GM19452 (cell line): ENCODE measurements around the gene SACM1L.
"Not testable (repeated sequence)": the region's sequence is repeated elsewhere in the genome, so short reads cannot be mapped to it uniquely, and the experiment has no call there.

Source experiments
- ATAC-seq: cut with Tn5 transposase; IDR thresholded peaks from one replicate; pipeline ENCODE4 v1.9.1; 2021; ENCODE audit not compliant: unreplicated experiment

Gene SACM1L

DNA sequence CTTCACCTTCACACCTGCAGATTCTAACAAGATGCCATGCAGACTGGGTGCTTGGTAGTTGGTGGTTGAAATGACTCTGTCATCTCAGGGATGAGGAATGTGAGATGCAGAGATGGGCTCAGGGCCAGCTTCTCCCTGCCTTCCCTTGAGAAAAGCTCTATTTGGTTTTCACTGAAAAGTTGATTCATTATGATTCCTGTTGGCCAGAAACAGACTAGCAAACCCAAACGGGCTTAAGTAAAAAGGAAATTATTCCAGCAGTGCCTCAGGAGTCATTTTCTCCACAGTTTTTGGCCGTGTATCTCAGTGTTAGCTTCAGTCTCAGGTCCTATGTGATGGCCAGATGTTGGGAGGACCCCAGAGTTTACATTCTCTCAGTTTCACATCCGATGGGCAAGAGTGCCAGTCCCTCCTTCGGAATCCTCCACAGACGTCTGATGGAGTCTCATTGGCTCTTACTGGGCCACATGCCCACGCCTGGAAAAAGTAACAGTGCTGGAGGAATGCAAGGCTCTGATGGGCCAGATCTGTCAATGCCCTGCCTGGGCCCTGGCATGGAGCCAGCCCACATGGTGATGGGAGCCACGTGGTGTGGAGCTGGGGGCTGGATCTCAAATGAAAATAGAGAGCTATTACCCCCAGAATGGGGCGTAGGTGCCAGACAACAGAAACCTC, 22.3 kb upstream of the SACM1L start:
- ATAC-seq = no peak

DNA sequence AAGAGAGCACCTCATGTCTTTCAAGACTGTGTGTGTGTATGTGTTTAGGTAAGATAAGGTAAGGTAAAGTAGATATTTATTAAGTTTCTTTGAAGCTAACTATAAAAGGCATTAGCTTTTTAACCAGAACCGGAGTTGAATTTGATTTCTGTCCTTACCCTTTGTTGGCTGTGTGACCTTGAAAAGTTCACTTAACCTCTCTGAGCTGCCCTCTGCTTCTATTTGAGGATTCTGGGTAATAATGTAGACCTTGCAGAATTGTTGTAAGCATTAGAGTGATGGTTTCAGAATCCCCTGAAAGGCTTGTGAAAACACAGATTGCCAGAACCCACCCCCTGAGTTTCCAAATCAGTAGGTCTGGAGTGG, 21.6 kb upstream of the SACM1L start:
- ATAC-seq = no peak

DNA sequence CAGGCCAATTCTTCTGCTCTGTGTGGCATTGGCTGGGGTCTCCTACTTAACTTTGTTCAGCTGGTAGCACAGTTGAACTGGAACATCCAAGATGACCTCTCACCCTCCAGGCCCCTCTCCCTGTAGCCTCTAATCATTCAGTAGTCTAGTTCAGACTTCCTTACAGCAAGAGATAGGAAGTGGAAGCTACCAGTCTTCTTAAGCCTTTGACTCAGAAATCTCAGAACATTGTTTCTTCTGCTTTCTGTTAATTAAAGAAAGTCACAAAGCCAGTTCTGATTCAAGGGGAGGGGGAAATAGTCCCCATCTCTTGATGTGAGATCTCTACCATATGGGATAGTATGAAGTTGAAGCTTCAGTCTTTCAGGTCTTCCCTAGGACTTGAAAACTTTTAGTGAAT, 18.8 kb upstream of the SACM1L start:
- ATAC-seq = no peak

DNA sequence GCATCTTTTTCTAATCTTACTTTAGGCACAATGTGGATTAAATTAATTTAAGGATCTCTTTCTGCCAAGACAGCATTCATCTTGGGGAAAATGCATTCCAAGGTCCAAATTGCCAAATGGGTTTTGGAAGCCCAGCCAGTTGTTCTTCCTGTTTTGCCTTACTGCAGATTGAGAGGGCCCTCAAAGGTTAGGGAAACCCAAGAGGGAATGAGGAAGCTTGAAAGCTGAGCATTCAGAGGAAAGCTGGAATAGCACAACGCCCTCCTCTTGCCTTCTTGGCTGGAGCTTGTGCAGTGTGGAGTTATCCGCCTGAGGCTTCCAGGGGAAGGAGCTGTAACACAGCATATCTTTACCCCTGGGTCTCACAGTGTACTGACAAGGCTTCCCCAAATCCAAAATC, 18.2 kb upstream of the SACM1L start:
- ATAC-seq = no peak

DNA sequence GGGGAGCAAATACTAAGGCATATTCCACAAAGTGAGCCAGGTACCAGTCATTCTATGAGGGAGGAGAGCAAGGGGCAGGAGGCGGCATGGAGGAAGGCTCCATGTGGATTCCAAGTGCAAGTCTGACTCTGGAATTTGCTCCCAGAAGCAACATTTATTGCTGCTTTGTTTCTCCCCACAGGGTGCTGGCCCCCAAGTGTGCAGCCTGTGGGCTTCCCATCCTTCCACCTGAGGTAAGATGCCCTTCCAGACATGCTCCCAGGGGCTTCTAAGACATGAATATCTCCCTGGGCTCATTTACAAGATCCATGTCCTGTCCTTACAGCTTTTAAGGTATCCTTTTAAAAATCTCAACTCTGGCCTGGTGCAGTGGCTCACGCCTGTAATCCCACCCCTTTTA, 15.9 kb upstream of the SACM1L start:
- no peak for ATAC-seq

DNA sequence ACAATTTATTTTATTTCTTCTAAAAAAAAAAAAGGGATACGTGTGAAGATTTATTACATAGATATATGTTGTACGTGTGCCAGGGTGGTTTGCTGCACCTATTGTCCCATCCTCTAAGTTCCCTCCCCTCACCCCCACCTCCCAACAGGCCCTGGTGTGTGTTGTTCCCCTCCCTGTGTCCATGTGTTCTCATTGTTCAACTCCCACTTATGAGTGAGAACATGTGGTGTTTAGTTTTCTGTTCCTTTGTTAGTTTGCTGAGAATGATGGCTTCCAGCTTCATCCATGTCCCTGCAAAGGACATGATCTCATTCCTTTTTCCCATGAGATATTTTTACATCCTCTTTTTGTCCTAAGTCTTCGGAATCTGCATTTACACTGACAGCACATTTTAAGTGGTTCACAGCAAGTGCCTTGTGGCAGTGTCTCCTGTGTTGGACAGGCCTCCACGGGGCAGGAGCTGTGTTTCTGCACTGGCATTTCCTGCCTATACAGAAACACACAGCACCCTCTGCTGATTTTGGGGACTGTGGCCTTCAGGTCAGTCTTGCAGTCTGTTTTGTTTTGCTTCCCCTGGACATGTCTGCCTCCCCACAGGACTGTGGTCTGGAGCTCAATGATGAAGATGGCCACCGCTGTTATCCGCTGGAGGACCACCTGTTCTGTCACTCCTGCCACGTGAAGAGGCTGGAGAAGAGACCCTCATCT, 12.7 kb upstream of the SACM1L start:
- no peak for ATAC-seq

DNA sequence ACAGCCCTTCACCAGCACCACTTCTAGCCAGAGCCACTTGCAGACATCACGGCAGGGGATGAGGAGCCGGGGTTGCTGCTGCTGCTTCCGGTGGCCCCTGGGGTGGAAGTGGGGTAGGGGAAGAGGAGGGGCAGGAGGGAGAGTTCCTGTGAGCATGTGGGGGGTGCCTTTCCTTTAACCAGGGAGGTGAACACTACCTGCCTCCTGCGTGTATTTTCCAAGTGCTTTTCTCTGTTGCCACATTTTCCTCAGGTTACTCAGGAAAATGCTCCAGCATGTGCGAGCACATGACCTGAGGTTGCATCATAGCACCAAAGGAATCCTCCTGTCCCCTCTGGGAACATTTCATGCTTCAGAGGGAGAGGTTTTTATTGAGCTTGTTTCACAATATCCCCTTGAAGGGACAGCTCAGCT, 12.2 kb upstream of the SACM1L start:
- no peak for ATAC-seq

DNA sequence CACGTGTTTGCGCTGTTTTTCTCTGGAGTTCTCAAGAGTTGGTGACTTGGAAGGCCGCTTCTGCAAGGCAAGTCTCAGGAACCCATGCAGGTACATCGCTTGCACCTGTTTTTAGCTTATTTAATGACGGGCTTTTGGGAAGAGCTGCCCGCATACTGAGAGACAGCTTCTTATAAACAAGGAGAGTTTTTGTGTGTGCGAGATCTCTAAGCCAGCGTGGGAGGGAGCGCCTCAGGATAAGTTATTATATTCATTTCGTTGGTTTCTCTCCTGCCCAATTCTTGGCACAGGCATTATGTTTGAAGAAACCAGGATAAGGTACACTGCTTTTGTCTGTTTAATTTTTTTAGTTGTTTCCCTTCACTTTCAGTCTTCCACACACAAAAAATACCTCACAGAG, 11.4 kb upstream of the SACM1L start:
- no peak for ATAC-seq

DNA sequence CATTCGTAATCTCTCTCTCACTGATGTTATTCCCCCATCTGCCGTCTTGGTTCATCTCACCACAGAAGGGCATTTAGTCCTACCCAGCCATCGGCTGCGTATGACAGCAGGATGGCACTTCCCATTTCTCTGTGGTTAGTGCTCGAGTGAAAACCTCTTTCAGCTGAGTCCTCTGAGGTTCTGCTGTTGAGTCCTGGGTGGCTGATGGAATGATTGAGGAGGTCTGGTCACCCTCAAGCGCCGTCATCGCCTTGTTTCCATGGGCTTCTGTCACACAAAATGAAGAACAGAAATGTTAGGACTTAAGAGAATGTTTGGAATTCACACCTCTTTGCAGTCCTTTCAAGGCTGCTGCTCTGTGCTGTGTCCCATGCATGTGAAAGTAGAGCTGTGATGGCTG, 9.4 kb upstream of the SACM1L start:
- ATAC-seq = no peak

DNA sequence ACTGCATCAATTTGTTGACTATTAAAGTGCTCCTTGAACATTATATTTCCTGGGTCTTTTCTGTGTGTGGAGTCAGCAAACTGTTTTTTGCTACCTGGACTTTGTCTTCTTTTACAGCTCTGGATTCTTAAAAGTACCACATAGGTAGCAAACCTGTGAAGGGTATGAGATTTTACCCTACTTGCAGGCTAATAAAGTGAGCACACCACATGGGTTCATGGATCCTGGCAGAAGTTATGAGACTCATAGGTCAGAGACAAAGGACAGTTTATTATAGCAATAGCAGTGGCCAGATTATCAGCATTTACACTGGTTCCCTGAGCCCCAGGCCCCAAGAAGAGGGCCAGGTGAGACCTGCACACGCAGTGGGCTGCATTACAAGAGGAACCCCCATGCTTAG, 8.0 kb upstream of the SACM1L start:
- ATAC-seq = no peak

DNA sequence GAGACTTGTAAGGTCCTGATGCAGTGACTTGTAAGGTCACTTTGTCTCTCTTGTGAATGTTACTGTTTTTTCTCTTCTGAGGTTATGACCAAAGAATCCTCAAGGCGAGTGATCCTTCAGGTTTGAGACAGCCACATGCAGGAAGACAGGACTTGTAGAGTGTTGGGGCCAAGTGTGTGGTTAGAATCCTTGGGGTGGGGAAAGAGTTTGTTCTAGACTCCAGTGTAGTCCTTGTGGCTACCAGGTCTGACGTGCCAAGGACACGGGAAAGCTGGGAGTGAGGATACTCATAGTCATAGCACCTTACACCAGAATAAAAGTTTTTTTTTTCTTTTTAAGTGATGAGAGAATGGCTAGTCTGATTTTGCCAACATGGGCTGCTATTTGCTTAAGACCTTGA, 7.3 kb upstream of the SACM1L start:
- ATAC-seq = no peak

DNA sequence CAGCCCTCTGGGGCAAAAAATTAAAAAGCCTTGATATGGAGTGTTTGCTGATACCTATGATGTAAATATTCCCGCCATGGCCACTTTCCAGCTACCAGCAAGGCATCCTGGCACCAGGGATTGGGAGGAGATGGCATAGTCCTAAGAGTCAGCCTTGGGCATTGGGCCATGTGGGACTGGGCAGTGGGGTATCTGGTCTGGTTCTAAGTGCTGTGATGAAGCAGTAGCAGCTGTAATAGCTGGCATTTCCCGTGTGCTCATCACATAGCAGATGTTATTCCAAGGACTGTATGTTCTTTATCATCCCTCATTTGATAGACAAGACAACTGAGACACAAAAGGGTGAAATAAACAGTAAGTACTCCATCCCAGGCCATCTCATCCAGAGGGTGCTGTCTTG, 6.9 kb upstream of the SACM1L start:
- ATAC-seq = no peak

DNA sequence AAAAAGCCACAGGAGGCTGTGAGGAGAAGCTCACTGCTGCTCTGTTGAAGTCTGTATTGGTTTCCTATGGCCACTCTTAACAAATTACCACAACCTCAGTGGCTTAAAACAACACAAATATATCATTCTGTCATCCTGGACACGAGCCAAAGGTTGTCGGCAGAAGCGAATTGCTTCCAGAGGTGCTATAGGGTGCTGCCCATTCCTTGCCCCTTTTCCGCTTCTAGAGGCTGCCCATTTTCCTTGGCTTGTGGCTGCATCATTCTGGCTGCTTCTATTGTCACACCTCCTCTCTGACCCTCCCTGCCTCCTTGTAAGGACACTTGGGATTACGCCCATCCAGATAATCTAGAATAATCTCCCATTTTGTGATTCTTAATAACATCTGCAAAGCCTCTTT, 6.4 kb upstream of the SACM1L start:
- no peak for ATAC-seq

DNA sequence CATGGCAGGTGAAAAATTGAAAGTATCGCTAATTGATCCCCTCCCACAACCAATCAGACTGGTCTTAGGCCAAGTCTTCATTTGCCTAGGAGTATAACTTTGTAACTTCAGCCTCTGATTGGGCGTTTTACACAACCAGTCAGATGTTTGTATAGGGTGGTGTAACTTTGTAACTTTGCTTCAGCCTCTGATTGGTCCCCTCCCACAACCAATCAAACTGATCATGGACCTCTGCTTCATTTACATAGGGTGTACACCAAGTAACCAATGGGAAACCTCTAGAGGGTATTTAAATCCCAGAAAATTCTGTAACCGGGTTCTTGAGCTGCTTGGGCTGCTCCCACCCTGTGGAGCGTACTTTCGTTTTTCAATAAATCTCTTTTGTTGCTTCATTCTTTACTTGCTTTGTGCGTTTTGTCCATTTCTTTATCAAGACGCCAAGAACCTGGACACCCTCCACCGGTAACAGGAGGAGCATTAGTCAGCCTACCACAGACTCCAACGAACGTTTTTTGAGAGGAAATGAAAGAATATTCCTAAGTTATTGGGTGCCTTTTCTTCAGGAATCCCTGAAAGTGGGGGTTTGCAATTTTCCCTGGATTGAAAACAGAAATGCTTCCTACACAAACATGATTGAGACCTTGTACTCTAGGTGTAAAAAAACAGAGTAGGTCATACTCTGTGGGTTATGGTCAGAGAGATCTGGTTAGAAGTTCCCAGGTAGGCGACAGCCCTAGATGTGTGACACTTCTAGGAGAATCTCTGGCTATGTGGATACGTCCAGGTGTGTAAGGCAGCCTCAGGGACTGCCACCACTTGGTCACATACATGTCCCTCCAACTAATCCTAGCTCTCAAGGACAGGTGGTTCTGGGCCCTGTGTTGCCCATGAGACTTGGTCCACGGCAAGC, 5.5 kb upstream of the SACM1L start:
- ATAC-seq = no peak

DNA sequence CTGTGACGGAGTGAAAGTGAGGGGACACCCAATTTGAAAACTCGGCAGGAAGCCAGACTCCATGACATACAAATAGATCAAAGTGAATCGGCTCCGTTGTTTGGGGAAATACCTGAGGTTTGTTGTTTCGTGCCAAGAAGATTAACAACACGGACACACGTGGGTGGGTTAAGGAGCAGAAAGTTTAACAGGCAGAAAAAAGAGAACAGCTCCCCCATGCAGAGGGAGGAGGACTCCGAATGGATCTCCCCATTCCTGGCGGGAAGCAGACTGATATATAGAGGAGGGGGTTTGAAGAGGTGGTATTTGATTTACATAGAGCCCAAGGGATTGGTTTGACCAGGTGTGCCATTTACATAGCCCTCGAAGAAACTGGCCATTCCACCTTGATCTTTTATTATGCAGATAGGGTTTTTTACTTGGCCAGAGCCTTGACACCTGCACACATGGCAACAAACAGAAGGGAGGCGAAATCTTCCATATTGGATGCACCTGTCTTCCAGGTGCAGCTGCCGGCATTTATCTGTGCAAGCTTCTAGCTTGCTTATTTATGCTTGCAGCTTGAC, 4.8 kb upstream of the SACM1L start:
- ATAC-seq = no peak

DNA sequence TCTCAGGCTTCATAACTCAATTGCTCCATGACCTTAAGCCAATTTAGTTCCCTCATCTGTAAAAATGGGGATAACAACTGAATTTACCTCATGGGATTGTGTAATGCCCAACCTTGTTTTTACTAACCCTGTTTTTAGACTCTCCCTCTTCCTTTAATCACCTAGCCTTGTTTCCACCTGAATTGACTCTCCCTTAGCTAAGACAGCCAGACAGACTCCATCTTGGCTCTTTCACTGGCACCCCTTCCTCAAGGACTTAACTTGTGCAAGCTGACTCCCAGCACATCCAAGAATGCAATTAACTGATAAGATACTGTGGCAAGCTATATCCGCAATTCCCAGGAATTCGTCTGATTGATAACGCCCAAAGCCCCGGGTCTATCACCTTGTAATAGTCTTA, 3.5 kb upstream of the SACM1L start:
- ATAC-seq = not testable (repeated sequence)

DNA sequence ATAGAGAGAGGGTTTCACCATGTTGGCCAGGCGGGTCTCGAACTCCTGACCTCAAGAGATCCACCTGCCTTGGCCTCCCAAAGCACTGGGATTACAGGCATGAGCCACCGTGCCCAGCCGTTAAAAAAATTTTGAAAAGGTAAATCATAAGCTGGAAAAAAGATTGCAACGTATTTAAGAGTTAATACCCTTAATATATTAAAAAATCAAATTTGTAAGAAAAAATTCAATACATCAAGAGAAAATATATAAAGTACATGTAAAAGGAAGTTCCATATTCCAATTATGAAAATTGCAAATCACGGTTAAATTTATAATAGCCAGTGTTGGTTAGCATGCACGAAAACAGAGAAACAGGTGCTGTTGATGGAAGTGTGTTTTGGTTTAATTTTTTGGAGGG, 2.3 kb upstream of the SACM1L start:
- ATAC-seq = no peak

DNA sequence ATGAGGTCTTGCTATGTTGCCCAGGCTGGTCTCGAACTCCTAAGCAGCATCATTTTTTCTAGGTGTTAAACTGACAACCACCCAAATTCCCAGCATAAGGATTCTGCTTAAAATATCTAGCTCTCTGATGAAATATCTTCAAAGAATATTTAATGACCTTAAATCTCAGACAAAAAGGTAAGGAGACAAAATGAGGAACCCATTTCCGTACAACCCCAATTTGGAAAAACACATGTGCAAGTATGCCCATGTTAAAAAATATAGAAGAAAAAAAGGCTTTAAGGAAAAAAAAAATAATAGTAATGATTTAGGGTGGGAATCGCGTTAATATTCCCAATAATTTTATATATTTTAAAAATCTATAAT, 1.4 kb upstream of the SACM1L start:
- no peak for ATAC-seq

DNA sequence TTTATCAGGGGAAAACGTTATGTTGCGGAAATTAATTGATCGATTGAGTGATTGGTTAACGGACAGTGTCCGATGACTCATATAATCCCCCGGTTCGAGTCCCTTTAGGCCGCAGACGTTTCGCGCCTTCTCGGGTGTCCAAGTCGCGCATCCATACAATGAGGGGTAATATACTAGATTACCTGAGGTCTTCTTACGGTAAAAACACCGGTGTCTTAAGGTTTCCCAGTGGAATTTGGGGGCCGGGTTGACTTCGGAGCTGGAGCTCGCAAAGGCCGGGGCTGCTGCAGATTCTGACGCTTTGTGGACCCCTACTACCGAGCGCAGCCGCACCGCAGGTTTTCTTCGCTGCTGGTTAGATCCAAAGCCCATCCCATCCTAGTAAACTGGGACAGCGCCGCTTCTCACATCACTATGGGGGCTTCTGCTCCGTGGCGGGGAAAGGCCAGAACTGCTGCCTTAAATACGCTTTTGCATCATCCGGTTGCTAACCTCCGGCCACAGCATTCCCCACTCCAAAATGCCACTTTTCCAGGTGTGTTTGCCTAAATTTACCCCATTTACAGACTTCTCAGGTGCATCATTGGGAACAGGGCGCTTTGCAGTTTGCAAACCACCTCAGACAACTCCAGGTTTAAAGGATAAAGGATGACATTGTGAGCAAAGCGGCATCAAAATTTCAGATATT, 858 bp upstream of the SACM1L start:
- no peak for ATAC-seq

DNA sequence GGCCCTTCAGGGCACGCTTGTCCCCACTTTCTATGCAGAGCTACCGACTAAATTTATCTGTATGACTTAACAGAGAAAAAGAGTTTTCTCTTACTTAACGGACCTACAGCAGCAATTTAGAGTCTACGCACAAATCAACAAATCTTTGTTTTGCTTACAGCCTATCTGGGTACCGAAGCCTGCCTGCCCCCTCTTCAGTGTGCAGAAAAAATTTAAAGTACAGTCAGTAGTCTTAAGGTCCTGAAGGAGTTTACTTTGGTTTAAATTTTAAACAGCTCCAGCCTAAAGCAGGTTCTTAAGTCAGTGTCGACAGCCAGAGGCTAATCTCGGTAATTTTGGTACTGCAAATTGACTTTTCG, 570 bp downstream of the SACM1L start:
- no peak for ATAC-seq

DNA sequence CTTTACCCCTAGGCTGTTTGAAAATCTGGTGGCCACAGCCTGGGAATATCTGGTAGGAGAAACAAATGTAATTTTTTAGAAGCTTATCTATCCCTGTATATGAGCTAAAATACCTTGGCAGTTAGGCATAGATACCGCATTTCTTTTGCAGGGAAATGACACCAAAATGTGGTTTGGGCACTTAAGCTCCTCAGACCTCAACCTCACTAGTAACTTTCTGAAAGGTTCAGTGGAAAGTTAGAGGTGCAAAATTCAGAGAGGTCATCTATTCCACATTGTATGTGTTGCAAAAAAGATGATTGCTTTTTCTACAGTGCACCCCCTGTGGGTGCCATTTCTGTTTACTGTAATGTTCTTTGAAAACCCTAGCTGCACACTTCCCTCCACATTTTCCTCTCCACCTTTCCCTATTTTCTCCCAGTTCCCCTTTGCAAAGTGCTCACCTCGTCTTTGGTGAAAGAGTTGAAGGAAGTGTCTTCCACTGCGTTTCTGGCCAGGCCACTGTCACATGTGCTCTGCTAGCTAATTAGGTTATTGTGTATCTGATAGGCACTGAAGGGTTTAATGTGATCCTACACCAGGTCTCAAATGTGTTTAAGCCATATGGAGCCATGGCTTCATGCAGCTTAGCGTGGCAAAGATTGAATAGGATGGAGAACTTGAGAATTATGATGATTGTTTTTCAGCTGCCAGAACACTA, 1.3 kb downstream of the SACM1L start:
- no peak for ATAC-seq
